H9 (cell line): ENCODE results near the gene TENM4. TPM values are rescaled to one million over a fixed set of nuclear protein-coding genes. Genes with fewer than 3 reads are reported as not detected.

ENCODE experiments used
- DNase-seq: peaks from one replicate; pipeline ENCODE4 v3.0.0-alpha.2; 2017
- H2AFZ ChIP-seq: one replicate; pipeline ENCODE4 v1.6.1; 2013; ENCODE audit warnings: mild to moderate bottlenecking, low read length, control low read depth, moderate library complexity
- H2AK5ac ChIP-seq: 2 replicates; pipeline ENCODE4 v1.6.1; 2013; ENCODE audit warnings: low read length, control low read depth, mixed read lengths; ENCODE audit not compliant: insufficient read length
- H2BK120ac ChIP-seq: one replicate; pipeline ENCODE4 v1.6.1; 2013; ENCODE audit warnings: low read depth, mild to moderate bottlenecking, low read length, control low read depth, inconsistent platforms; ENCODE audit not compliant: poor library complexity, severe bottlenecking
- H2BK12ac ChIP-seq: 2 replicates; pipeline ENCODE4 v1.6.1; 2013; ENCODE audit warnings: low read length, control low read depth, mixed read lengths, low read depth; ENCODE audit not compliant: insufficient read length
- H2BK15ac ChIP-seq: 2 replicates; pipeline ENCODE4 v1.6.1; 2013; ENCODE audit warnings: low read depth, low read length, control low read depth
- H2BK20ac ChIP-seq: one replicate; pipeline ENCODE4 v1.6.1; 2013; ENCODE audit warnings: low read depth, mild to moderate bottlenecking, low read length, control low read depth, inconsistent platforms; ENCODE audit not compliant: poor library complexity, severe bottlenecking
- H2BK5ac ChIP-seq: 2 replicates; pipeline ENCODE4 v1.6.1; 2013; ENCODE audit warnings: low read length, control low read depth, mixed read lengths; ENCODE audit not compliant: insufficient read length
- H3K14ac ChIP-seq: 2 replicates; pipeline ENCODE4 v1.6.1; 2013; ENCODE audit warnings: low read length, control low read depth; ENCODE audit not compliant: insufficient read depth
- H3K18ac ChIP-seq: 2 replicates; pipeline ENCODE4 v1.6.1; 2013; ENCODE audit warnings: low read depth, mild to moderate bottlenecking, mixed read lengths, low read length, control low read depth; ENCODE audit not compliant: insufficient read length
- H3K23ac ChIP-seq: 2 replicates; pipeline ENCODE4 v1.6.1; 2013; ENCODE audit warnings: low read length, control low read depth, mixed read lengths, low read depth; ENCODE audit not compliant: insufficient read length
- H3K23me2 ChIP-seq: 2 replicates; pipeline ENCODE4 v1.6.1; 2013; ENCODE audit warnings: low read depth, mild to moderate bottlenecking, mixed read lengths, low read length, control low read depth; ENCODE audit not compliant: insufficient read length, poor library complexity, severe bottlenecking
- H3K27ac ChIP-seq: 2 replicates; pipeline ENCODE4 v1.5.1; 2013; ENCODE audit warnings: low read length, control low read depth, mixed read lengths, low read depth; ENCODE audit not compliant: insufficient read length
- H3K27me3 ChIP-seq: 2 replicates; pipeline ENCODE4 v1.6.1; 2013; ENCODE audit warnings: low read length, control low read depth, inconsistent platforms; ENCODE audit not compliant: insufficient read depth
- H3K4ac ChIP-seq: 2 replicates; pipeline ENCODE4 v1.6.1; 2013; ENCODE audit warnings: low read depth, mild to moderate bottlenecking, control low read depth, inconsistent platforms, low read length, moderate library complexity
- H3K4me1 ChIP-seq: 2 replicates; pipeline ENCODE4 v1.6.1; 2013; ENCODE audit warnings: low read length, control low read depth, inconsistent platforms; ENCODE audit not compliant: insufficient read depth
- H3K4me2 ChIP-seq: 2 replicates; pipeline ENCODE4 v1.6.1; 2013; ENCODE audit warnings: low read length, control low read depth, mixed read lengths; ENCODE audit not compliant: insufficient read length, insufficient read depth
- H3K56ac ChIP-seq: 2 replicates; pipeline ENCODE4 v1.6.1; 2013; ENCODE audit warnings: low read depth, mild to moderate bottlenecking, mixed read lengths, low read length, control low read depth; ENCODE audit not compliant: insufficient read length
- H3K79me1 ChIP-seq: 2 replicates; pipeline ENCODE4 v1.6.1; 2013; ENCODE audit warnings: low read depth, mild to moderate bottlenecking, moderate library complexity, low read length, control low read depth, inconsistent platforms; ENCODE audit not compliant: insufficient read depth, poor library complexity, severe bottlenecking
- H3K79me2 ChIP-seq: 2 replicates; pipeline ENCODE4 v1.6.1; 2013; ENCODE audit warnings: low read length, control low read depth, inconsistent platforms; ENCODE audit not compliant: insufficient read depth
- H3K9ac ChIP-seq: 2 replicates; pipeline ENCODE4 v1.6.1; 2013; ENCODE audit warnings: low read length, control low read depth, mixed read lengths; ENCODE audit not compliant: insufficient read length; ENCODE audit errors: extremely low read depth
- H3K9me3 ChIP-seq: one replicate; pipeline ENCODE4 v1.6.1; 2013; ENCODE audit warnings: low read depth, low read length, inconsistent platforms; ENCODE audit not compliant: control insufficient read depth
- H3T11ph ChIP-seq: one replicate; pipeline ENCODE4 v1.6.1; 2013; ENCODE audit warnings: mild to moderate bottlenecking, low read length, control low read depth, inconsistent platforms
- H4K20me1 ChIP-seq: one replicate; pipeline ENCODE4 v1.6.1; 2013; ENCODE audit not compliant: control insufficient read depth, insufficient read length, insufficient read depth
- H4K5ac ChIP-seq: 2 replicates; pipeline ENCODE4 v1.6.1; 2013; ENCODE audit warnings: low read depth, mild to moderate bottlenecking, mixed read lengths, low read length, control low read depth; ENCODE audit not compliant: insufficient read length
- H4K8ac ChIP-seq: replicated peaks from 2 replicates; pipeline ENCODE4 v1.6.1; 2013; ENCODE audit warnings: low read length, control low read depth, mixed read lengths, low read depth; ENCODE audit not compliant: insufficient read length
- H4K91ac ChIP-seq: 2 replicates; pipeline ENCODE4 v1.6.1; 2013; ENCODE audit warnings: low read depth, mild to moderate bottlenecking, moderate library complexity, mixed read lengths, low read length, control low read depth; ENCODE audit not compliant: insufficient read length
- H3K27ac Mint-ChIP-seq, 3 experiments: 2 replicates in 2 of 3; 3 replicates in 1 of 3; pipeline ENCODE4 v1.8.0; 2020 to 2021; ENCODE audit warnings: mixed read lengths in 3 of 3, mild to moderate bottlenecking in 1 of 3, moderate library complexity in 1 of 3
- H3K27me3 Mint-ChIP-seq: 2 replicates; pipeline ENCODE4 v1.8.0; 2021; ENCODE audit warnings: low read depth, mild to moderate bottlenecking, moderate library complexity, mixed read lengths
- H3K36me3 Mint-ChIP-seq, 3 experiments: 2 replicates in 2 of 3; 3 replicates in 1 of 3; pipeline ENCODE4 v1.8.0; 2020 to 2021; ENCODE audit warnings: low read depth in 3 of 3, mixed read lengths in 3 of 3; ENCODE audit not compliant: insufficient read depth in 1 of 3
- H3K4me1 Mint-ChIP-seq, 2 experiments: 2 replicates each; pipeline ENCODE4 v1.8.0; 2020; ENCODE audit warnings: mixed read lengths in 2 of 2
- H3K4me3 Mint-ChIP-seq, 2 experiments: 2 replicates in 1 of 2; 3 replicates in 1 of 2; pipeline ENCODE4 v1.8.0; 2020 to 2021; ENCODE audit warnings: mild to moderate bottlenecking in 2 of 2, mixed read lengths in 2 of 2, moderate library complexity in 1 of 2
- H3K9me3 Mint-ChIP-seq, 2 experiments: 2 replicates in 1 of 2; 3 replicates in 1 of 2; pipeline ENCODE4 v1.8.0; 2020; ENCODE audit warnings: mild to moderate bottlenecking in 2 of 2, mixed read lengths in 2 of 2, moderate library complexity in 1 of 2
- CTCF ChIP-seq: fragments of 200-600 bp; sonication (generic); conservative IDR thresholded peaks from 3 replicates; pipeline ENCODE4 v1.8.0; 2021; ENCODE audit warnings: antibody characterized with exemption, mild to moderate bottlenecking
- WGBS: extraction: QIAGEN DNeasy Blood & Tissue Kit; methylation state at CpG from one replicate; pipeline ENCODE4 v1.1.7; 2013; ENCODE audit warnings: missing lambda C conversion rate, low lambda C conversion rate, mixed read lengths; ENCODE audit not compliant: insufficient read length; ENCODE audit errors: extremely low coverage; 5-methylcytosine and 5-hydroxymethylcytosine counted together
- total RNA-seq: library from RNA; stranded (reverse); gene quantifications from 2 replicates; pipeline ENCODE4 v1.2.1, GENCODE V29; 2021

The TENM4 gene
- total RNA-seq, 1 experiment from 2014 or later, result 4.6 TPM

DNA sequence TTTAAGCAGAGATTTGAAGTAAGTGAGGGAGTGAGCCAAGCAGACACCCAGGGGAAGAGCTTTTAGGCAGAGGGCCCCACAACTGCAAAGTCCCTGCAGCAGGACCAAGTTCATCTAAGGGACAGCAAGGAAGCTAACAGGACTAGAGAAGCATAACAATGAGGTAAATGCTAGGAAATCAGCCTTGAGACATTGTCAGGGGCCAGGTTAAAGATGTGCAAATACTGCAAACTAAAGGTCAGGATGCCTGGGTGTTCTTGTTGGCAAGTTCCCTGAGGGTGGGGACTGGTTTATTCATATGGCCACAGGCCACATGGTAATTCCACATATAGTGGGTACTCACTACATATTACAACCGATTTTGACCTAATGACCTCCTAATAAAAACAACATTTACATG is 467.0 kb downstream of the TENM4 start:
- Histone ChIP-seq H3K79me2 (no peaks in the 10 kb centered on the region), H2AFZ (no peak overlapping the region), H3K23me2 (no peaks in the 10 kb centered on the region), H3K9me3 (no peaks in the 10 kb centered on the region), H3K4ac (no peak overlapping the region), H2BK20ac (no peak overlapping the region), H3T11ph (no peak overlapping the region), H2BK15ac (no peak overlapping the region), H3K56ac (no peak overlapping the region), H3K14ac (no peak overlapping the region), H3K4me1 (no peaks in the 10 kb centered on the region; the same call in 1 of the 2 replicates), H3K4me2 (no peak overlapping the region), H4K20me1 (no peaks in the 10 kb centered on the region), H2BK120ac (no peak overlapping the region), H2AK5ac (no peak overlapping the region), H4K5ac (no peak overlapping the region), H3K23ac (no peak overlapping the region), H3K27me3 (no peaks in the 10 kb centered on the region), H3K18ac (no peak overlapping the region), H2BK12ac (no peak overlapping the region), H4K8ac (no peak overlapping the region), H3K79me1 (no peaks in the 10 kb centered on the region), H4K91ac (no peak overlapping the region), H3K27ac (no peak overlapping the region), H3K9ac (no peak overlapping the region), H2BK5ac (no peak overlapping the region)
- Mint-ChIP-seq H3K27ac (no peak overlapping the region), H3K4me3 (no peak overlapping the region), H3K4me1 (peaks cover 11 to 13% of the 10 kb centered on the region in 2 experiments), H3K9me3 (no peaks in the 10 kb centered on the region; a peak in 1 of 5 replicates), H3K36me3 (no peaks in the 10 kb centered on the region), H3K27me3 (peaks cover 26% of the 10 kb centered on the region)
- no CpG with 5 or more reads among the region's 1 CpG for WGBS
- no peak for TF ChIP-seq CTCF
- DNase-seq, result peak; percentile 44
